Prostate gland (tissue), 2 donors: ENCODE measurements around the gene TPSB2. TPM values are rescaled to one million over a fixed set of nuclear protein-coding genes. Genes with fewer than 3 reads are reported as not detected.

Experiments used
- DNase-seq: peaks from one replicate; pipeline ENCODE4 v3.0.0-alpha.2; 2019; ENCODE audit warnings: low spot score
- H3K27ac ChIP-seq, 2 donors: fragments of 200-600 bp; sonication (generic); 2 replicates each; pipeline ENCODE4 v1.5.1; 2017 to 2019
- H3K27me3 ChIP-seq: fragments of 200-600 bp; sonication (generic); replicated peaks from 2 replicates; pipeline ENCODE4 v1.5.1; 2019; ENCODE audit not compliant: insufficient read depth
- H3K36me3 ChIP-seq, 2 donors: fragments of 200-600 bp; sonication (generic); 1 replicate in 1 of 2; 2 replicates in 1 of 2; pipeline versions ENCODE4 v1.5.1 to v1.8.1; 2017 to 2019
- H3K4me1 ChIP-seq: fragments of 200-600 bp; sonication (generic); replicated peaks from 2 replicates; pipeline ENCODE4 v1.5.1; 2019
- H3K4me3 ChIP-seq, 2 donors: fragments of 200-600 bp; sonication (generic); 2 replicates each; pipeline ENCODE4 v1.5.1; 2017 to 2019
- H3K9me3 ChIP-seq: fragments of 200-600 bp; sonication (generic); 2 replicates; pipeline ENCODE4 v1.5.1; 2017
- POLR2A ChIP-seq: fragments of 450-650 bp; IDR thresholded peaks from one replicate; pipeline ENCODE4 v1.6.1; 2016; ENCODE audit warnings: antibody characterized with exemption, mild to moderate bottlenecking
- POLR2AphosphoS5 ChIP-seq: sonication (generic); formaldehyde crosslinking; IDR thresholded peaks from one replicate; pipeline ENCODE4 v1.6.1; 2017; ENCODE audit warnings: antibody characterized with exemption
- WGBS: methylation state at CpG from one replicate; pipeline ENCODE4 v1.1.5; 2018; 5-methylcytosine and 5-hydroxymethylcytosine counted together
- intact Hi-C: fragments of 100-400 bp; cut with DNase I; formaldehyde crosslinking; loops from one replicate; pipeline ENCODE4 v1.14.2; 2022
- total RNA-seq, 2 donors: library from RNA; depleted of rRNA; stranded (reverse); fragments of >200 nt; gene quantifications; one replicate each; pipeline ENCODE4 v1.1.0, GENCODE V29; 2016
- TF ChIP-seq, protein P1 (sequence below), 4 experiments: fragments of 200-600 bp in 2 of 4; fragments of 450-650 bp in 2 of 4; sonication (generic) in 2 of 4; IDR thresholded peaks; 1 replicate in 3 of 4; 2 replicates in 1 of 4; pipeline ENCODE4 v1.5.1; 2016 to 2019; ENCODE audit warnings: antibody characterized with exemption in 4 of 4, mild to moderate bottlenecking in 2 of 4, moderate library complexity in 2 of 4

TPSB2 gene
- total RNA-seq, 2 donors from 2014 or later: 31.8 to 78.7 TPM

DNA sequence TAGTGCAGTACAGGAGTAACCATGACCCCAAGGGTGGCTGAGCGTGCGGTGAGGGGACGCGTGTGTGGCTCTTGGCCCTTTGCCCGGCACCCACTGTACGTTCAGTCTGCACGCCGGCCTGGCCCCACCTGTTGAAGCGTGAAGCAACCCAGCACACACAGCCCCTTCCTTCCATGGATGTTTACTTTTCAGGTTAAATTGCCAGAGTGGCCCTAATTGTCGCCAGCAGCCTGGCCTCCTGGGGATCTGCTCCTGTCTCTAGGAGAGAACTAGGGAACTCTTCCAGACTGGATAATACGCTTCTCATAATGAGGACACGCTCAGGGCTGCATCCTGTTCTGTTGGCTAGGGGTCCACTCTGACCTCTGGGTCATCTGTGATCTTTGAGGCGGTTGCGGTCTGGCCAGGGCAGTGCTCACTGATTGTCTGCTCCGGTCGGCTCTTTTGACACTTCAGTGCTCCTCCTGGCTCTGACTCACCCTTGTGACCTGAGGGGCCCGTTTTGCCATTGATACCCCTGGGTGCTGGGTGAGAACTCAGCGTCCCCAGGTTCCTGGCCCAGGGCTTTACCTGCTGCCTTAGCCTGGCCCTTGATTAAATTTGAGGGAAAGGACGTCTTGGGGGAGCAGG lies 32.6 kb downstream of the TPSB2 start:
- no peak overlapping the region for H3K4me3 ChIP-seq
- H3K36me3 ChIP-seq: no peaks in the 10 kb centered on the region
- TF ChIP-seq POLR2A: no peak
- TF ChIP-seq, protein P1, sequence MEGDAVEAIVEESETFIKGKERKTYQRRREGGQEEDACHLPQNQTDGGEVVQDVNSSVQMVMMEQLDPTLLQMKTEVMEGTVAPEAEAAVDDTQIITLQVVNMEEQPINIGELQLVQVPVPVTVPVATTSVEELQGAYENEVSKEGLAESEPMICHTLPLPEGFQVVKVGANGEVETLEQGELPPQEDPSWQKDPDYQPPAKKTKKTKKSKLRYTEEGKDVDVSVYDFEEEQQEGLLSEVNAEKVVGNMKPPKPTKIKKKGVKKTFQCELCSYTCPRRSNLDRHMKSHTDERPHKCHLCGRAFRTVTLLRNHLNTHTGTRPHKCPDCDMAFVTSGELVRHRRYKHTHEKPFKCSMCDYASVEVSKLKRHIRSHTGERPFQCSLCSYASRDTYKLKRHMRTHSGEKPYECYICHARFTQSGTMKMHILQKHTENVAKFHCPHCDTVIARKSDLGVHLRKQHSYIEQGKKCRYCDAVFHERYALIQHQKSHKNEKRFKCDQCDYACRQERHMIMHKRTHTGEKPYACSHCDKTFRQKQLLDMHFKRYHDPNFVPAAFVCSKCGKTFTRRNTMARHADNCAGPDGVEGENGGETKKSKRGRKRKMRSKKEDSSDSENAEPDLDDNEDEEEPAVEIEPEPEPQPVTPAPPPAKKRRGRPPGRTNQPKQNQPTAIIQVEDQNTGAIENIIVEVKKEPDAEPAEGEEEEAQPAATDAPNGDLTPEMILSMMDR (IDR thresholded peaks at IDR 0.05): no peak
- TF ChIP-seq POLR2AphosphoS5: no peak
- intact Hi-C loops: no loop called here
- WGBS: 66% methylated on average over 19 of the region's 19 CpGs
- no peaks in the 10 kb centered on the region for H3K4me1 ChIP-seq
- DNase-seq: no peak
- H3K9me3 ChIP-seq: no peaks in the 10 kb centered on the region
- no peak overlapping the region for H3K27ac ChIP-seq
- no peaks in the 10 kb centered on the region for H3K27me3 ChIP-seq

DNA sequence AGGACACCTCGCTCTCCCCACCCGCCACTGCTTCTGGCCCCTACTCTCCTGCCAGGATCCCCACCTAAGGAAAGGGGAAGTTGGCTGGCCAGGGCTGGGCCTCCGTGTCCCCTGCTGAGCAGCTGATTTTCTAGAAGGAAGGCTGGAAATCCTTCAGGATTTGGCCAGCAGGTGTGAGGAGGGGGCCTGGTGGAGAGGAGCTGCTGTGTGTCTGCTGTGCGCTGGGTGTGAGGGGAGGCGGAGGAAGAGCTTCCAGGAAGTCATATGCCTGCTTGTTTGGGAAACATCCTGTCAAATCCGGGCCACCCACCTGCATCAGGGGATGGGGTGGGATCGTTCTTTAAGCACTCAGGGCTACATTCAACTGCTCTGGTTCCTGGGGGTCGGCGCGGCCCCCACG lies 33.5 kb downstream of the TPSB2 start:
- no peak overlapping the region for H3K27ac ChIP-seq
- no peak for DNase-seq
- no peaks in the 10 kb centered on the region for H3K9me3 ChIP-seq
- H3K27me3 ChIP-seq: no peaks in the 10 kb centered on the region
- no peak overlapping the region for H3K4me3 ChIP-seq
- TF ChIP-seq POLR2AphosphoS5: no peak
- no peak for TF ChIP-seq POLR2A
- TF ChIP-seq, protein P1 (IDR thresholded peaks at IDR 0.05): no peak
- no peaks in the 10 kb centered on the region for H3K4me1 ChIP-seq
- no peaks in the 10 kb centered on the region for H3K36me3 ChIP-seq
- intact Hi-C loops: no loop called here
- 74% methylated on average over 11 of the region's 11 CpGs for WGBS

DNA sequence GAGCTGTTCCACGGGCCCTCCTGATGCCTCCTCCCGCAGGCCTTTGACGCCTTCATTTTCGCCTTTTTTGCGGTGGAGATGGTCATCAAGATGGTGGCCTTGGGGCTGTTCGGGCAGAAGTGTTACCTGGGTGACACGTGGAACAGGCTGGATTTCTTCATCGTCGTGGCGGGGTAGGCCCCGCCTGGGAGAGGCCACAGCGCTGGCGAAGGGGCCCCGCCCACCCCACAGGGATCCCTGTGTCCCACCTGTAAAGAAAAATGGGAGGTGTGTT lies 34.7 kb downstream of the TPSB2 start:
- TF ChIP-seq POLR2AphosphoS5 (no peak), POLR2A (no peak)
- TF ChIP-seq, protein P1 (IDR thresholded peaks at IDR 0.05): no peak
- Histone ChIP-seq H3K4me1 (no peaks in the 10 kb centered on the region), H3K4me3 (no peak overlapping the region), H3K27me3 (no peaks in the 10 kb centered on the region), H3K27ac (no peak overlapping the region), H3K36me3 (no peaks in the 10 kb centered on the region), H3K9me3 (no peaks in the 10 kb centered on the region)
- no peak for DNase-seq
- 73% methylated on average over 14 of the region's 14 CpGs for WGBS
- intact Hi-C loops: no loop called here

DNA sequence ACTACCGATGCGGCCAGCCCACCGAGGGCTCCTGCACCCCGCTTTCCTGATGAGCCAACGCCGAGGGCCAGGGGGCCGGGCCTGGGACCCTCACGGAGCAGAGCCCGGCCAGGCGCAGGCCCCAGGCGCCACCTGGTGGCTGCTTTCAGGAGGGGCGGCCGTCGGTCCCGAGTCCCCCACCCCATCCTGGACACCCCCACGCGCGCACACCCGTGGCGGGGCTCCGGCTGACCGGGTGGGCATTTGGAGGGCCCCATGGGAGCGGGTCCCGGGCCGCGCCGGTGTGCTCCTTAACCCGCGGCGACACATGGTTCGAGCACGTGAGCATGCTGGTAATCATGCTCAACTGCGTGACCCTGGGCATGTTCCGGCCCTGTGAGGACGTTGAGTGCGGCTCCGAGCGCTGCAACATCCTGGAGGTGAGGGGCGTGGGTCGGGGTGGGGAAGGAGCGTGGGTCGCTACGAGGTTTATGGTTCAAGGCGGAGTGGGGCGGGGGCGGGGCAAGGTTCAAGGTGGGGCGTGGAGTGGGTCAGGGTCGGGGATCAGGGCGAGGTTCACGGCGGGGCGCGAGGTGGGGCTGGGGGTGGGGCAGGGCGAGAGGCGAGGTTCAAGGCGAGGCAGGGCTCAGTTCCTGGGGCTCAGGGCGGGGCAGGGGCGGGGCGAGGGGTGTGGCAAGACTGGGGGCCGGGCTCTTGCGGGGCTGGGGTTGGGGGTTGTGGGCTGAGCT lies 35.2 kb downstream of the TPSB2 start:
- Histone ChIP-seq H3K27ac (no peak overlapping the region), H3K9me3 (no peaks in the 10 kb centered on the region), H3K4me3 (no peak overlapping the region), H3K36me3 (no peaks in the 10 kb centered on the region), H3K27me3 (no peaks in the 10 kb centered on the region), H3K4me1 (no peaks in the 10 kb centered on the region)
- no peak for DNase-seq
- 46% methylated on average over 55 of the region's 61 CpGs for WGBS
- TF ChIP-seq, protein P1 (IDR thresholded peaks at IDR 0.05): peak; percentile 81 to 88 (median 83)
- TF ChIP-seq POLR2A: no peak
- intact Hi-C loops: no loop called here
